GM23248 (cell line): ENCODE results near the gene CAMTA1.

Experiments used
- EZH2 ChIP-seq: fragments of 200-600 bp; sonication (generic); IDR thresholded peaks from 2 replicates; pipeline ENCODE4 v1.6.1; 2018; ENCODE audit warnings: antibody characterized with exemption, mild to moderate bottlenecking; ENCODE audit not compliant: insufficient read depth, poor library complexity, severe bottlenecking
- EZH2phosphoT487 ChIP-seq: fragments of 200-600 bp; sonication (generic); IDR thresholded peaks from 2 replicates; pipeline ENCODE4 v1.6.1; 2018; ENCODE audit warnings: antibody characterized with exemption, moderate library complexity, mild to moderate bottlenecking, low read depth; ENCODE audit not compliant: insufficient read depth

GRCh38 chr1:7128293-7128692, 343.0 kb downstream of the CAMTA1 start:
- no peak for TF ChIP-seq EZH2
- no peak for TF ChIP-seq EZH2phosphoT487
